HG03025 (cell line): Measurements from ENCODE around the gene ID3.
A peak's percentile ranks its signal among the peaks of the same experiment; 100 is the strongest.
"Not testable (repeated sequence)": the region's sequence is repeated elsewhere in the genome, so short reads cannot be mapped to it uniquely, and the experiment has no call there.

ENCODE experiments used
- ATAC-seq: cut with Tn5 transposase; IDR thresholded peaks from one replicate; pipeline ENCODE4 v1.9.1; 2021; ENCODE audit warnings: mild to moderate bottlenecking, moderate library complexity; ENCODE audit not compliant: unreplicated experiment, low FRiP score

Gene ID3

GRCh38 chr1:23554481-23555269 lies 4.6 kb downstream of the ID3 start:
- ATAC-seq, result peak; percentile 51

- ATAC-seq, result no peak
Observed at GRCh38 chr1:23554127-23554480, 5.2 kb downstream of the ID3 start.

GRCh38 chr1:23553231-23554126 lies 5.8 kb downstream of the ID3 start:
- ATAC-seq, result no peak

- ATAC-seq, result no peak
Observed at GRCh38 chr1:23551849-23552248, 7.5 kb downstream of the ID3 start.

GRCh38 chr1:23548704-23549143 lies 10.6 kb downstream of the ID3 start:
- ATAC-seq, result no peak

- no peak for ATAC-seq
Observed at GRCh38 chr1:23546897-23547584, 12.3 kb downstream of the ID3 start.

- ATAC-seq, result no peak
Observed at GRCh38 chr1:23545851-23546250, 13.4 kb downstream of the ID3 start.

- no peak for ATAC-seq
Observed at GRCh38 chr1:23544444-23545389, 14.6 kb downstream of the ID3 start.

GRCh38 chr1:23543707-23544443 lies 15.4 kb downstream of the ID3 start:
- ATAC-seq, result no peak

- not testable (repeated sequence) for ATAC-seq
Observed at GRCh38 chr1:23542940-23543339, 16.4 kb downstream of the ID3 start.

- ATAC-seq, result peak; percentile 54
Observed at GRCh38 chr1:23539698-23540266, 19.5 kb downstream of the ID3 start.

GRCh38 chr1:23537296-23537973 lies 21.9 kb downstream of the ID3 start:
- no peak for ATAC-seq

- ATAC-seq, result no peak
Observed at GRCh38 chr1:23533246-23534023, 25.9 kb downstream of the ID3 start.

- ATAC-seq, result no peak
Observed at GRCh38 chr1:23531562-23532094, 27.7 kb downstream of the ID3 start.

GRCh38 chr1:23530747-23531561 lies 28.3 kb downstream of the ID3 start, which contains the start of gene E2F2:
Gene E2F2, minus strand, starts transcription at chr1:23531233. Its CDS starts 440 bp downstream, at chr1:23530793.
- no peak for ATAC-seq

GRCh38 chr1:23530087-23530746 lies 29.1 kb downstream of the ID3 start:
- ATAC-seq, result no peak
